Neural progenitor cell (in vitro differentiated cells): ENCODE measurements around the gene CREBBP.

Experiments
- CTCF ChIP-seq: fragments of 200-600 bp; sonication (generic); IDR thresholded peaks from 2 replicates; pipeline ENCODE4 v1.5.1; 2017; ENCODE audit warnings: antibody characterized with exemption, mild to moderate bottlenecking
- EZH2 ChIP-seq: fragments of 200-600 bp; sonication (generic); IDR thresholded peaks from 2 replicates; pipeline ENCODE4 v1.6.1; 2017; ENCODE audit warnings: antibody characterized with exemption, mild to moderate bottlenecking, moderate library complexity

GRCh38 chr16:3745751-3746355, 134.7 kb downstream of the CREBBP start:
- TF ChIP-seq CTCF (no peak), EZH2 (no peak)
